Muscle layer of duodenum (tissue), 2 donors: ENCODE results near the gene KRTCAP3.

Experiments used
- H3K27ac ChIP-seq: one replicate; pipeline ENCODE4 v1.7.0; 2013; ENCODE audit warnings: mild to moderate bottlenecking, low read length
- H3K27me3 ChIP-seq: one replicate; pipeline ENCODE4 v1.7.0; 2013; ENCODE audit warnings: low read depth, mild to moderate bottlenecking, control low read depth, low read length
- H3K36me3 ChIP-seq, 2 donors: one replicate each; pipeline ENCODE4 v1.7.0; 2013; ENCODE audit warnings: low read length in 2 of 2, control low read depth in 1 of 2, mild to moderate bottlenecking in 1 of 2; ENCODE audit not compliant: insufficient read depth in 2 of 2, control insufficient read depth in 1 of 2
- H3K4me1 ChIP-seq, 2 donors: one replicate each; pipeline ENCODE4 v1.7.0; 2013; ENCODE audit warnings: low read length in 2 of 2, mild to moderate bottlenecking in 2 of 2, control low read depth in 1 of 2, moderate library complexity in 1 of 2; ENCODE audit not compliant: insufficient read depth in 2 of 2, control insufficient read depth in 1 of 2
- H3K4me3 ChIP-seq, 2 donors: one replicate each; pipeline ENCODE4 v1.7.0; 2013; ENCODE audit warnings: low read length in 2 of 2, low read depth in 1 of 2, mild to moderate bottlenecking in 1 of 2
- H3K9me3 ChIP-seq, 2 donors: one replicate each; pipeline ENCODE4 v1.7.0; 2013; ENCODE audit warnings: low read length in 2 of 2, control low read depth in 1 of 2, mild to moderate bottlenecking in 1 of 2; ENCODE audit not compliant: control insufficient read depth in 1 of 2
- donor health status: healthy.

The KRTCAP3 gene

GRCh38 chr2:27489498-27490397, 47.6 kb downstream of the KRTCAP3 start, which contains the start of gene IFT172:
IFT172 (minus strand) TSS chr2:27489743; CDS start chr2:27489653, 90 bp downstream.
- H3K27ac ChIP-seq: peak within 1 kb of the TSS; percentile 73
- H3K27me3 ChIP-seq: no peaks in the 10 kb centered on the region
- no peaks in the 10 kb centered on the region for H3K9me3 ChIP-seq
- peaks cover 3 to 10% of the 10 kb centered on the region in 2 donors for H3K4me1 ChIP-seq
- H3K4me3 ChIP-seq: peak within 1 kb of the TSS; percentile 80 to 91
- H3K36me3 ChIP-seq: peaks cover 0 to 15% of the 10 kb centered on the region in 2 donors

GRCh38 chr2:27492557-27492956, 50.4 kb downstream of the KRTCAP3 start:
- H3K4me3 ChIP-seq: no peak overlapping the region
- H3K9me3 ChIP-seq: no peaks in the 10 kb centered on the region
- peaks cover 3 to 10% of the 10 kb centered on the region in 2 donors for H3K4me1 ChIP-seq
- H3K27me3 ChIP-seq: no peaks in the 10 kb centered on the region
- peaks cover 0 to 7% of the 10 kb centered on the region in 2 donors for H3K36me3 ChIP-seq
- H3K27ac ChIP-seq: no peak overlapping the region

DNA sequence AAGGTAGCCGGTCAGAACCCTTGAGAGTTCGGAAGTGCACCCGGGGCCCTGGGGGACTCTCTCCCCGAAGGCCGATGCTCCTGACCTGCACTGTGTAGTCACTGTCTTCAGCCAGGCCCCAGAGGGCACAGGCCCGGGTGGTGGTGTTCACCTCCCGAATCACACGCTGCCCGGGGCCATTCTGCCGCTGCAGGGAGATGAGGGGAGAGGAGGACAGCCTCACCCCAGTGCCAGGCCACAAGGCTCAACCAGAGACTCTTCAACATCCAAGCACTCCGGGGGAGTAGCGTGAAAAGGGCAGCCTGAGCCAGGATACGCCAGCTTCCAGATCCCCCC, 51.7 kb downstream of the KRTCAP3 start:
- H3K9me3 ChIP-seq: no peaks in the 10 kb centered on the region
- H3K36me3 ChIP-seq: peaks cover 0 to 7% of the 10 kb centered on the region in 2 donors
- no peaks in the 10 kb centered on the region for H3K27me3 ChIP-seq
- H3K4me3 ChIP-seq: peak overlapping the region; percentile 41 to 70
- no peak overlapping the region for H3K27ac ChIP-seq
- peaks cover 3 to 5% of the 10 kb centered on the region in 2 donors for H3K4me1 ChIP-seq
